SU-DHL-6 (cell line): ENCODE data around the gene TTC23.

ENCODE experiments used
- CTCF ChIP-seq: fragments of 200-600 bp; sonication (generic); IDR thresholded peaks from one replicate; pipeline ENCODE4 v1.5.1; 2017; ENCODE audit warnings: antibody characterized with exemption, mild to moderate bottlenecking, low read length, moderate library complexity; ENCODE audit not compliant: insufficient read depth, poor library complexity, severe bottlenecking
- EZH2phosphoT487 ChIP-seq: fragments of 200-600 bp; sonication (generic), shearing (Covaris generic); conservative IDR thresholded peaks from 2 replicates; pipeline ENCODE4 v1.6.1; 2018; ENCODE audit warnings: mild to moderate bottlenecking, antibody characterized with exemption, low read length, moderate library complexity, mixed read lengths

- TF ChIP-seq CTCF, result no peak
- no peak for TF ChIP-seq EZH2phosphoT487
Measured at GRCh38 chr15:99153026-99153535, 96.3 kb downstream of the TTC23 start.
